AG04450 (cell line): ENCODE data around the gene LARGE2. TPM values are rescaled to one million over a fixed set of nuclear protein-coding genes. Genes with fewer than 3 reads are reported as not detected.
A peak's percentile ranks its signal among the peaks of the same experiment; 100 is the strongest.

Experiments
- CTCF ChIA-PET: fragments of 300-600, 350-600 bp; formaldehyde crosslinking; extraction: SDS; loops from one replicate; lab custom pipeline; 2022; ENCODE audit warnings: antibody characterized with exemption, inconsistent platforms; lab: Charles Lee
- POLR2A ChIA-PET: fragments of 350-600 bp; formaldehyde crosslinking; extraction: SDS; loops from one replicate; lab custom pipeline; 2021; ENCODE audit warnings: antibody characterized with exemption, inconsistent platforms; lab: Yijun Ruan, JAX
- DNase-seq: peaks from one replicate; pipeline ENCODE4 v3.0.0-alpha.2; 2011; ENCODE audit warnings: low read depth, low spot score
- H3K27ac ChIP-seq: one replicate; pipeline ENCODE4 v1.5.1; 2012; ENCODE audit warnings: low read depth, low read length, control low read depth
- H3K27me3 ChIP-seq: one replicate; pipeline ENCODE4 v1.6.0; 2012; ENCODE audit warnings: low read length; ENCODE audit not compliant: control insufficient read depth, insufficient read depth
- H3K4me3 ChIP-seq: 2 replicates; pipeline ENCODE4 v1.5.1; 2011; ENCODE audit warnings: mild to moderate bottlenecking, low read depth, low read length, control low read depth
- H3K9me3 ChIP-seq: 2 replicates; pipeline ENCODE4 v1.5.1; 2012; ENCODE audit warnings: low read length; ENCODE audit not compliant: control insufficient read depth, insufficient read depth
- CTCF ChIP-seq: IDR thresholded peaks from 2 replicates; pipeline ENCODE4 v1.5.1; 2011; ENCODE audit warnings: low read depth, low read length, control low read depth, inconsistent platforms
- polyA plus RNA-seq: library from polyadenylated mRNA; depleted of rRNA; stranded (reverse); fragments of >200 nt; gene quantifications from 2 replicates; pipeline ENCODE4 v1.2.3, GENCODE V29; 2011

The LARGE2 gene
- polyA plus RNA-seq, 1 experiment, result not detected

GRCh38 chr11:45917623-45918330, 4.7 kb upstream of the LARGE2 start, which contains the start of gene PEX16:
Gene PEX16 (minus strand): TSS chr11:45917877. CDS start chr11:45917811, 66 bp downstream.
- peak; percentile 100 for DNase-seq
- Histone ChIP-seq H3K27me3 (peaks cover 20% of the 10 kb centered on the region), H3K4me3 (peak within 1 kb of the TSS; percentile 96), H3K27ac (peak within 1 kb of the TSS; percentile 89), H3K9me3 (peaks cover 5% of the 10 kb centered on the region; the same call in 1 of the 2 replicates)
- no peak for TF ChIP-seq CTCF
- CTCF ChIA-PET, result interaction anchor here (1.5 to 3.1 kb wide), 2 partner anchors 44 to 75 kb away, joined by 4 to 8 read pairs; no protein-coding TSS in a partner anchor
- POLR2A ChIA-PET, result interaction anchor here (0.7 to 1.6 kb wide), 9 partner anchors 9 to 112 kb away, joined by 3 to 6 read pairs (median 3); partner anchors contain the start of genes CRY2 and SLC35C1

GRCh38 chr11:45918331-45918941, 4.0 kb upstream of the LARGE2 start:
- Histone ChIP-seq H3K27me3 (peaks cover 25% of the 10 kb centered on the region), H3K4me3 (peak overlapping the region; percentile 96), H3K27ac (peak overlapping the region; percentile 89), H3K9me3 (peaks cover 8% of the 10 kb centered on the region; the same call in 1 of the 2 replicates)
- POLR2A ChIA-PET, result interaction anchor here (0.7 to 1.6 kb wide), 8 partner anchors 9 to 113 kb away, joined by 3 to 6 read pairs (median 3); partner anchors contain the start of genes CRY2 and SLC35C1
- TF ChIP-seq CTCF, result no peak
- peak; percentile 24 for DNase-seq
- CTCF ChIA-PET, result interaction anchor here (1.5 to 3.1 kb wide), 2 partner anchors 45 to 76 kb away, joined by 4 to 8 read pairs; no protein-coding TSS in a partner anchor

- peaks cover 8% of the 10 kb centered on the region; the same call in 1 of the 2 replicates for H3K9me3 ChIP-seq
- no peak for TF ChIP-seq CTCF
- H3K4me3 ChIP-seq, result no peak overlapping the region
- ChIA-PET CTCF (interaction anchor here (1.5 kb wide), 1 partner anchor 46 kb away, joined by 4 read pairs; no protein-coding TSS in a partner anchor), POLR2A (interaction anchor here (1.1 kb wide), 1 partner anchor 11 kb away, joined by 3 read pairs; no protein-coding TSS in a partner anchor)
- H3K27me3 ChIP-seq, result peaks cover 29% of the 10 kb centered on the region
- DNase-seq, result no peak
- no peak overlapping the region for H3K27ac ChIP-seq
Observed at GRCh38 chr11:45918962-45919675, 3.3 kb upstream of the LARGE2 start.

GRCh38 chr11:45919806-45920530, 2.5 kb upstream of the LARGE2 start:
- TF ChIP-seq CTCF, result no peak
- Histone ChIP-seq H3K9me3 (peaks cover 8% of the 10 kb centered on the region; the same call in 1 of the 2 replicates), H3K27ac (no peak overlapping the region), H3K27me3 (peaks cover 38% of the 10 kb centered on the region), H3K4me3 (no peak overlapping the region)
- CTCF ChIA-PET, result no interaction called here
- POLR2A ChIA-PET, result no interaction called here
- DNase-seq, result no peak
